Right lobe of liver (tissue), 6 donors: ENCODE measurements around the gene RAB4A. TPM values are rescaled to one million over a fixed set of nuclear protein-coding genes. Genes with fewer than 3 reads are reported as not detected.

Experiments
- ATAC-seq, 4 donors: fragments of 200-7000 bp; cut with Tn5 transposase; one replicate each; pipeline ENCODE4 v1.9.1; 2020; ENCODE audit warnings: mild to moderate bottlenecking in 4 of 4, moderate library complexity in 4 of 4
- DNase-seq, 3 donors: peaks; one replicate each; pipeline ENCODE4 v3.0.0-alpha.2; 2020
- H3K27ac ChIP-seq, 3 donors: fragments of 200-600 bp; one replicate each; pipeline ENCODE4 v1.8.0; 2022
- H3K27me3 ChIP-seq, 2 donors: fragments of 200-600 bp; one replicate each; pipeline ENCODE4 v1.8.0; 2022
- H3K36me3 ChIP-seq, 4 donors: fragments of 200-600 bp; sonication (generic) in 1 of 4; one replicate each; pipeline versions ENCODE4 v1.5.1 to v1.8.0; 2017 to 2022; ENCODE audit warnings: control low read depth in 1 of 4
- H3K4me1 ChIP-seq, 4 donors: fragments of 200-600 bp; sonication (generic) in 1 of 4; one replicate each; pipeline versions ENCODE4 v1.5.1 to v1.8.0; 2017 to 2022; ENCODE audit warnings: control low read depth in 1 of 4
- H3K4me3 ChIP-seq, 3 donors: fragments of 200-600 bp; one replicate each; pipeline ENCODE4 v1.8.0; 2022
- H3K9me3 ChIP-seq, 4 donors: fragments of 200-600 bp; sonication (generic) in 1 of 4; one replicate each; pipeline versions ENCODE4 v1.5.1 to v1.8.0; 2017 to 2022; ENCODE audit warnings: control low read depth in 1 of 4
- CTCF ChIP-seq, 4 donors: fragments of 200-600 bp in 3 of 4; fragments of 450-650 bp in 1 of 4; IDR thresholded peaks; one replicate each; pipeline versions ENCODE4 v1.5.1 to v1.8.0; 2016 to 2022; ENCODE audit warnings: antibody characterized with exemption in 4 of 4, mild to moderate bottlenecking in 2 of 4
- POLR2A ChIP-seq: fragments of 450-650 bp; IDR thresholded peaks from one replicate; pipeline ENCODE4 v1.6.1; 2017; ENCODE audit warnings: antibody characterized with exemption, mild to moderate bottlenecking
- WGBS: methylation state at CpG from one replicate; pipeline ENCODE4 v1.1.6; 2018; ENCODE audit warnings: low coverage, low lambda C conversion rate; ENCODE audit not compliant: insufficient coverage; ENCODE audit errors: missing lambda C conversion rate; 5-methylcytosine and 5-hydroxymethylcytosine counted together
- intact Hi-C, 2 donors: fragments of 100-400 bp; cut with DNase I; formaldehyde crosslinking; loops; one replicate each; pipeline versions ENCODE4 v1.11.2 to v1.14.1; 2022
- total RNA-seq, 6 experiments: library from RNA; depleted of rRNA in 2 of 6; stranded (reverse); fragments of >200 nt in 2 of 6; fragmentation: NEBNext Ultra II Directional in 3 of 6; extraction: Animal tissue kit (Norgen Biotek cat#: 25700) in 3 of 6; gene quantifications; one replicate each; pipeline versions ENCODE4 v1.1.0 to v1.2.4, GENCODE V29; 2016 to 2023
- donor health status: DM: no; HTN: yes; CAD: no.
- donor health status: DM: no; HTN: no; CAD: no.
- donor health status: DM: no; HTN: no; CAD: no.
- donor health status: DM: no; HTN: yes; CAD: no.
- donor health status: DM: no; HTN: yes; CAD: no.

The RAB4A gene
- total RNA-seq, 6 experiments from 2014 or later, result 23.3 to 66.4 (median 50.0) TPM

GRCh38 chr1:229273507-229274232, 2.8 kb downstream of the RAB4A start:
- peak; percentile 33 to 73 (median 69) for DNase-seq
- peaks cover 0 to 40% (median 10%) of the 10 kb centered on the region in 4 donors for H3K4me1 ChIP-seq
- peak; percentile 51 to 72 (median 66) for ATAC-seq
- H3K27me3 ChIP-seq, result no peaks in the 10 kb centered on the region
- H3K27ac ChIP-seq, result peak overlapping the region in 2 of 3 donors; percentile 95
- no peak for TF ChIP-seq POLR2A
- no peak for TF ChIP-seq CTCF (IDR thresholded peaks at IDR 0.05)
- H3K36me3 ChIP-seq, result no peaks in the 10 kb centered on the region
- intact Hi-C loops, result no loop called here
- WGBS, result 17% methylated on average over 7 of the region's 7 CpGs
- peak overlapping the region in 2 of 3 donors; percentile 21 to 28 for H3K4me3 ChIP-seq
- no peaks in the 10 kb centered on the region for H3K9me3 ChIP-seq

GRCh38 chr1:229275005-229275404, 4.1 kb downstream of the RAB4A start:
- ATAC-seq (no peak), DNase-seq (no peak)
- intact Hi-C loops, result no loop called here
- Histone ChIP-seq H3K9me3 (no peaks in the 10 kb centered on the region), H3K36me3 (no peaks in the 10 kb centered on the region), H3K27me3 (no peaks in the 10 kb centered on the region), H3K27ac (peak overlapping the region in 2 of 3 donors; percentile 95), H3K4me1 (peaks cover 0 to 47% (median 13%) of the 10 kb centered on the region in 4 donors), H3K4me3 (no peak overlapping the region)
- 84% methylated on average over 2 of the region's 2 CpGs for WGBS
- TF ChIP-seq POLR2A (no peak), CTCF (IDR thresholded peaks at IDR 0.05) (no peak)

GRCh38 chr1:229278120-229278741, 7.3 kb downstream of the RAB4A start:
- DNase-seq, result no peak
- Histone ChIP-seq H3K9me3 (no peaks in the 10 kb centered on the region), H3K4me1 (peaks cover 0 to 36% (median 8%) of the 10 kb centered on the region in 4 donors), H3K4me3 (no peak overlapping the region), H3K27ac (no peak overlapping the region), H3K27me3 (no peaks in the 10 kb centered on the region), H3K36me3 (no peaks in the 10 kb centered on the region)
- WGBS, result 100% methylated on average over 2 of the region's 2 CpGs
- intact Hi-C loops, result no loop called here
- no peak for ATAC-seq
- no peak for TF ChIP-seq POLR2A
- TF ChIP-seq CTCF (IDR thresholded peaks at IDR 0.05), result no peak

GRCh38 chr1:229279242-229279641, 8.3 kb downstream of the RAB4A start:
- intact Hi-C loops, result no loop called here
- H3K27ac ChIP-seq, result no peak overlapping the region

More at GRCh38 chr1:229279242-229279641, 8.3 kb downstream of the RAB4A start:
- H3K4me1 ChIP-seq, result peaks cover 0 to 32% (median 5%) of the 10 kb centered on the region in 4 donors
- H3K4me3 ChIP-seq, result no peak overlapping the region
- H3K27me3 ChIP-seq, result no peaks in the 10 kb centered on the region
- TF ChIP-seq CTCF (IDR thresholded peaks at IDR 0.05) (no peak), POLR2A (no peak)
- no peaks in the 10 kb centered on the region for H3K36me3 ChIP-seq
- DNase-seq (no peak), ATAC-seq (peak in 3 of 4 donors; percentile 17 to 42 (median 40))
- 25% methylated on average over 3 of the region's 3 CpGs for WGBS
- H3K9me3 ChIP-seq, result no peaks in the 10 kb centered on the region
